Mesendoderm (in vitro differentiated cells): ENCODE measurements around the gene BIN2.
"Not testable (repeated sequence)": the region's sequence is repeated elsewhere in the genome, so short reads cannot be mapped to it uniquely, and the experiment has no call there.

ENCODE experiments used
- DNase-seq: peaks from one replicate; pipeline ENCODE4 v3.0.0; 2013
- H2AK5ac ChIP-seq: 2 replicates; pipeline ENCODE4 v1.6.1; 2013; ENCODE audit warnings: low read length, inconsistent platforms
- H2BK120ac ChIP-seq: 2 replicates; pipeline ENCODE4 v1.6.1; 2013; ENCODE audit warnings: low read depth, mild to moderate bottlenecking, low read length, moderate library complexity, mixed read lengths
- H2BK15ac ChIP-seq: replicated peaks from 2 replicates; pipeline ENCODE4 v1.6.1; 2013; ENCODE audit warnings: low read depth, mild to moderate bottlenecking, moderate library complexity
- H2BK5ac ChIP-seq: 2 replicates; pipeline ENCODE4 v1.6.1; 2013; ENCODE audit warnings: low read length, inconsistent platforms
- H3K18ac ChIP-seq: 2 replicates; pipeline ENCODE4 v1.6.1; 2013; ENCODE audit warnings: mild to moderate bottlenecking, low read length, mixed read lengths
- H3K23ac ChIP-seq: one replicate; pipeline ENCODE4 v1.6.1; 2013; ENCODE audit warnings: low read length
- H3K27ac ChIP-seq: 2 replicates; pipeline ENCODE4 v1.5.1; 2013; ENCODE audit warnings: low read depth, mild to moderate bottlenecking, inconsistent platforms, low read length, moderate library complexity
- H3K27me3 ChIP-seq: 2 replicates; pipeline ENCODE4 v1.6.1; 2013; ENCODE audit warnings: low read length, control low read depth, mild to moderate bottlenecking, inconsistent platforms; ENCODE audit not compliant: insufficient read depth, poor library complexity
- H3K36me3 ChIP-seq: 2 replicates; pipeline ENCODE4 v1.6.1; 2013; ENCODE audit warnings: low read length, inconsistent platforms; ENCODE audit not compliant: control insufficient read depth, insufficient read depth
- H3K4ac ChIP-seq: one replicate; pipeline ENCODE4 v1.6.1; 2013; ENCODE audit warnings: low read depth, mild to moderate bottlenecking, low read length, moderate library complexity
- H3K4me1 ChIP-seq: 2 replicates; pipeline ENCODE4 v1.6.1; 2013; ENCODE audit warnings: low read depth, low read length, inconsistent platforms; ENCODE audit not compliant: control insufficient read depth
- H3K4me2 ChIP-seq: 2 replicates; pipeline ENCODE4 v1.6.1; 2013; ENCODE audit warnings: low read length
- H3K4me3 ChIP-seq: 2 replicates; pipeline ENCODE4 v1.5.1; 2013; ENCODE audit warnings: mild to moderate bottlenecking, low read length
- H3K56ac ChIP-seq: one replicate; pipeline ENCODE4 v1.6.1; 2013; ENCODE audit warnings: low read length
- H3K79me1 ChIP-seq: 2 replicates; pipeline ENCODE4 v1.6.1; 2013; ENCODE audit warnings: low read length, inconsistent platforms
- H3K79me2 ChIP-seq: 2 replicates; pipeline ENCODE4 v1.6.1; 2013; ENCODE audit warnings: mild to moderate bottlenecking, low read length; ENCODE audit not compliant: control insufficient read depth, insufficient read depth
- H3K9ac ChIP-seq: 2 replicates; pipeline ENCODE4 v1.6.1; 2013; ENCODE audit warnings: low read length, inconsistent platforms
- H4K5ac ChIP-seq: one replicate; pipeline ENCODE4 v1.6.1; 2013; ENCODE audit warnings: low read length
- H4K8ac ChIP-seq: one replicate; pipeline ENCODE4 v1.6.1; 2013; ENCODE audit warnings: low read depth, mild to moderate bottlenecking, control low read depth, low read length, moderate library complexity
- WGBS: extraction: QIAGEN DNeasy Blood & Tissue Kit; methylation state at CpG from one replicate; pipeline ENCODE4 v1.1.7; 2013; ENCODE audit warnings: low lambda C conversion rate, missing lambda C conversion rate; ENCODE audit not compliant: insufficient coverage; ENCODE audit errors: extremely low coverage; 5-methylcytosine and 5-hydroxymethylcytosine counted together

The BIN2 gene

GRCh38 chr12:51263341-51263740 is 60.6 kb downstream of the BIN2 start:
- Histone ChIP-seq H3K56ac (no peak overlapping the region), H2BK5ac (no peak overlapping the region), H3K4me2 (no peak overlapping the region), H3K4me1 (no peaks in the 10 kb centered on the region), H2BK120ac (no peak overlapping the region), H4K8ac (no peak overlapping the region), H3K27me3 (no peaks in the 10 kb centered on the region), H3K9ac (no peak overlapping the region), H2BK15ac (no peak overlapping the region), H3K23ac (no peak overlapping the region), H3K79me1 (no peaks in the 10 kb centered on the region), H3K4ac (no peak overlapping the region), H3K36me3 (no peaks in the 10 kb centered on the region), H3K27ac (no peak overlapping the region), H3K79me2 (no peaks in the 10 kb centered on the region), H3K4me3 (no peak overlapping the region), H4K5ac (no peak overlapping the region), H3K18ac (no peak overlapping the region), H2AK5ac (no peak overlapping the region)
- DNase-seq = no peak
- WGBS = no CpG with 5 or more reads among the region's 3 CpGs

GRCh38 chr12:51262758-51263177 is 61.2 kb downstream of the BIN2 start:
- DNase-seq = peak; percentile 76
- Histone ChIP-seq H3K36me3 (no peaks in the 10 kb centered on the region), H3K27ac (no peak overlapping the region), H3K27me3 (no peaks in the 10 kb centered on the region), H3K4me2 (no peak overlapping the region), H2BK15ac (no peak overlapping the region), H3K23ac (no peak overlapping the region), H3K79me2 (no peaks in the 10 kb centered on the region), H4K5ac (no peak overlapping the region), H3K4me3 (no peak overlapping the region), H2AK5ac (no peak overlapping the region), H3K4ac (no peak overlapping the region), H3K18ac (no peak overlapping the region), H3K56ac (no peak overlapping the region), H3K4me1 (no peaks in the 10 kb centered on the region), H3K79me1 (no peaks in the 10 kb centered on the region), H2BK120ac (no peak overlapping the region), H2BK5ac (no peak overlapping the region), H3K9ac (no peak overlapping the region), H4K8ac (no peak overlapping the region)
- no CpG with 5 or more reads among the region's 7 CpGs for WGBS

GRCh38 chr12:51259600-51259999 is 64.4 kb downstream of the BIN2 start:
- not testable (repeated sequence) for H3K4me3 ChIP-seq, H3K27ac ChIP-seq, DNase-seq, H3K79me2 ChIP-seq, H3K9ac ChIP-seq, H4K5ac ChIP-seq, H3K79me1 ChIP-seq, H2BK15ac ChIP-seq, H2BK120ac ChIP-seq, H3K23ac ChIP-seq, H3K56ac ChIP-seq, H3K4me1 ChIP-seq, H4K8ac ChIP-seq, H2AK5ac ChIP-seq, H3K4me2 ChIP-seq, H3K27me3 ChIP-seq, H3K36me3 ChIP-seq, H3K4ac ChIP-seq, H2BK5ac ChIP-seq, H3K18ac ChIP-seq
- no CpG with 5 or more reads among the region's 1 CpG for WGBS

GRCh38 chr12:51254536-51254935 is 69.4 kb downstream of the BIN2 start:
- no peak overlapping the region for H2BK15ac ChIP-seq
- no peak overlapping the region for H4K5ac ChIP-seq
- no peak overlapping the region for H2BK120ac ChIP-seq
- H3K27ac ChIP-seq = no peak overlapping the region
- no peak overlapping the region for H3K4me3 ChIP-seq
- H3K23ac ChIP-seq = no peak overlapping the region
- DNase-seq = no peak
- H3K27me3 ChIP-seq = no peaks in the 10 kb centered on the region
- H3K79me2 ChIP-seq = no peaks in the 10 kb centered on the region
- H3K36me3 ChIP-seq = no peaks in the 10 kb centered on the region
- H3K79me1 ChIP-seq = no peaks in the 10 kb centered on the region
- no peak overlapping the region for H3K9ac ChIP-seq
- H3K4me2 ChIP-seq = no peak overlapping the region
- H2AK5ac ChIP-seq = no peak overlapping the region
- WGBS = 100% methylated on average over 2 of the region's 4 CpGs
- no peaks in the 10 kb centered on the region for H3K4me1 ChIP-seq
- no peak overlapping the region for H2BK5ac ChIP-seq
- H3K18ac ChIP-seq = no peak overlapping the region
- H3K4ac ChIP-seq = no peak overlapping the region
- no peak overlapping the region for H4K8ac ChIP-seq
- no peak overlapping the region for H3K56ac ChIP-seq

GRCh38 chr12:51253276-51253675 is 70.7 kb downstream of the BIN2 start:
- Histone ChIP-seq H2BK5ac (no peak overlapping the region), H3K4me1 (no peaks in the 10 kb centered on the region), H2AK5ac (no peak overlapping the region), H3K56ac (no peak overlapping the region), H3K23ac (no peak overlapping the region), H2BK15ac (no peak overlapping the region), H3K27me3 (no peaks in the 10 kb centered on the region), H2BK120ac (no peak overlapping the region), H3K4me2 (no peak overlapping the region), H3K4ac (no peak overlapping the region), H3K4me3 (no peak overlapping the region), H4K8ac (no peak overlapping the region), H4K5ac (no peak overlapping the region), H3K9ac (peak overlapping the region; percentile 32), H3K79me2 (no peaks in the 10 kb centered on the region), H3K36me3 (no peaks in the 10 kb centered on the region), H3K27ac (no peak overlapping the region), H3K18ac (no peak overlapping the region), H3K79me1 (no peaks in the 10 kb centered on the region)
- WGBS = no CpG with 5 or more reads among the region's 1 CpG
- DNase-seq = no peak

- Histone ChIP-seq H3K23ac (no peak overlapping the region), H3K56ac (peak overlapping the region; percentile 60), H3K36me3 (peaks cover 2% of the 10 kb centered on the region), H4K8ac (no peak overlapping the region), H2BK120ac (no peak overlapping the region), H3K4me1 (peaks cover 6% of the 10 kb centered on the region), H3K18ac (no peak overlapping the region), H3K79me1 (no peaks in the 10 kb centered on the region), H2BK5ac (no peak overlapping the region), H3K4me2 (no peak overlapping the region), H3K27me3 (no peaks in the 10 kb centered on the region), H2AK5ac (no peak overlapping the region), H3K27ac (peak overlapping the region; percentile 40), H3K4me3 (no peak overlapping the region), H3K79me2 (no peaks in the 10 kb centered on the region), H4K5ac (no peak overlapping the region), H3K4ac (no peak overlapping the region), H2BK15ac (no peak overlapping the region), H3K9ac (peak overlapping the region; percentile 21)
- no CpG with 5 or more reads among the region's 14 CpGs for WGBS
- no peak for DNase-seq
These were observed 76.3 kb downstream of the BIN2 start for GRCh38 chr12:51247523-51248206.
